GM19351 (cell line): Measurements from ENCODE around the gene NPTN.
"Not testable (repeated sequence)": the region's sequence is repeated elsewhere in the genome, so short reads cannot be mapped to it uniquely, and the experiment has no call there.

Experiments
- ATAC-seq: cut with Tn5 transposase; IDR thresholded peaks from one replicate; pipeline ENCODE4 v1.9.1; 2021; ENCODE audit warnings: mild to moderate bottlenecking, moderate library complexity; ENCODE audit not compliant: unreplicated experiment

The NPTN gene

GRCh38 chr15:73601451-73602445 lies 31.4 kb downstream of the NPTN start:
- no peak for ATAC-seq

GRCh38 chr15:73600413-73601335 lies 32.5 kb downstream of the NPTN start:
- ATAC-seq = no peak

GRCh38 chr15:73599934-73600333 lies 33.3 kb downstream of the NPTN start:
- no peak for ATAC-seq

- no peak for ATAC-seq
Observed at GRCh38 chr15:73598530-73599160, 34.5 kb downstream of the NPTN start.

GRCh38 chr15:73597036-73597638 lies 36.1 kb downstream of the NPTN start:
- no peak for ATAC-seq

GRCh38 chr15:73596174-73596573 lies 37.0 kb downstream of the NPTN start:
- ATAC-seq = no peak

GRCh38 chr15:73594109-73594508 lies 39.1 kb downstream of the NPTN start:
- no peak for ATAC-seq

- no peak for ATAC-seq
Observed at GRCh38 chr15:73593304-73594074, 39.7 kb downstream of the NPTN start.

DNA sequence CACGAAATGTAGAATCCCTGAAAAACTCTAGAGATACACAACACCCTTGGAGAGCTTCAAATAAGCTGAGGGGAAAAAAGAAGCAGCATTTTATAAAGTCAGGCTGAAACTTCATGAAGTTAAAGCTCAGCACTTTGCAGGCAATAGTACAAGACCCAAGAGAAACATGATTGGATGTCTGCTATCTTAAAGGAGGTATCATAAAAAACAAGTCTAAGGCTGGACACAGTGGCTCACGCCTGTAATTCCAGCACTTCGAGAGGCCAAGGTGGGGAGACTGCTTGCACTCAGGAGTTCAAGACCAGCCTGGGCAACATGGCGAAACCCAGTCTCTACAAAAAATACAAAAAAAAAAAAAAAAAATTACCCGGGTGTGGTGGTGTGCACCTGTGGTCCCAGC lies 42.9 kb downstream of the NPTN start:
- no peak for ATAC-seq

DNA sequence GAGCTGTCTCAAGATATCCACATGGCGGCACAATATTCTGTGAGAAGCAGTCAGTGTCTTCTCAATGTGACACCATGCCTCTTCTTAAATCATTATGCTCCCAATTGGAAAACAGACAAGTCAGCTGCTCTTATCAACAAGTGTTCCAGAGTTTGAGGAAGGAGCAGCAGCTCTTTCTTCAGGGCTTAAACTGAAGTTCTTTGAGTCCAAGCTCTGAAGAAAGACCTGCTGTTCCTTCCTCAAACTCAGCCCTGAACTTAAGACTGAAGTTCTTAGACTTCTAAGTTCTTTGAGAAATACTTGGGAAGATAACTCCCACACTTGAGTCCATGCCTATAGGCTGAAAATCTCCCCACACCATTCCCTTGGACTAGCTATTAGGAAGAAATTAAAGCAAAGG lies 43.4 kb downstream of the NPTN start:
- no peak for ATAC-seq

DNA sequence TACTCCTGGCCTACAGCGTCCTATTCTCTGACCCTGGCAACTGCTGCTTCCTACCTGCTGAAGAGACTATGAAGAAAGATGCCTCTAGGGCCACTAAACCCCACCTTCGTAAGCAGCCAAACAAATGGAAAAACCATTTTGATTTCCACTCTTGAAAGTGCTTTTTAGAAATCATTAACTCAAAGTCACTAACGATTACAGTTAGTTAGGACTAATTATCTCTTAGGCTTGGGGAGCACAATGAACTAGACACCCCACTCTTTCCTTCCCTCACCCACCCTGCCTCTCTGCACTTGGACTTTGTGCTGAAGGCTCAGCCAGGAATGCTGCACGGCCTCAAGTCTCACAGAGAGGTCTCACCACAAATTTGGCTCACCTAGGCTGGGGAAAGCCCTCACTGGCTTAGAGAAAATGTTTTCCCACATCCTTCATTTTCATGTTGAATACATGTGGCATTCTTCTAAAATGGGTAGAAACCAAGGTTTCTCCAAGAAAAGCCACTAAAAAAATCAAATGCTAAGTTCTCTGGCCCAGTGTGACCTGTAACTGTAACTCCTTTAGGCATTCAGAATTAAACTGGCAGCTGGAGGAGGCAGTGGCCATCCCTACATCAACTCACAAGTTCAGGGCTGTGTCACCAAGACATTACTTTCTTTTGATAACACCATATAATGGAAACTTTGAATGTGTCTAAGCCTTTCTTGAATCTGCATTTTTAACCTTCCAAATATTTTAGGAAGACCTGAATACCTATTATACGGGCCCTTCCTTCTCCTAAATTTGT lies 47.1 kb downstream of the NPTN start:
- no peak for ATAC-seq

DNA sequence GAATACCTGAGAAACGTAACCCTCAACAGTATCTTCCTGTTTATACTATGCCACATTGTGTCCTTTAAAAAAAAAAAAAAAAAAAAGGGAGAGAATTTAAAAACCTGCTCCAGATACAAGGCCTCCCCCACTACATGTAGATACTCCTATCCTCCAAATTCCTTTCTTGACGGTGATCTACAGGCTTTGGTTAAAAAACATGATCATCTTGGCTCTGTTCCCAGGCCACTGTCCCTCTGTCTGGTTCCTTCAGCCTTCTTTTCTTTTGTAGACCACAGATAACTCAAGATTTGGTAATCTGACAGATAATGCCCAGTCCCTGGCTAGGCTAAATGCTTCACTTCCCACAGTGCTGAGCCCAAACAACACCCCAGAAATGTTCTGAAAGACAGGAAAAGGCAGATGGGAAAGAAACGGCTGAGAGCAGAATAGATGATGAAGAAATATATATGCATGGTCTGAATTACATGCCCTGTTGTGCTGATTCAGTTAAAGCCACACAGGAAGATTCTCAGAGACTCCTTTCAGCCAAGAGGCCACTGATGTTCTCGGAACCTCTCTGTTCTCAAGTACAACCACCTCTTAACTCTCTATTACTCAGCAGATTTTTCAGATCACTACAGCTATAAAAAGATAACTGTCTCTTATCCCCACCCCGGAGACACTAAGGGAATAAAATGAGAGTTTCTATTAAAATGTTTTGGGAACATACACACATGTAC lies 48.3 kb downstream of the NPTN start:
- ATAC-seq = no peak

DNA sequence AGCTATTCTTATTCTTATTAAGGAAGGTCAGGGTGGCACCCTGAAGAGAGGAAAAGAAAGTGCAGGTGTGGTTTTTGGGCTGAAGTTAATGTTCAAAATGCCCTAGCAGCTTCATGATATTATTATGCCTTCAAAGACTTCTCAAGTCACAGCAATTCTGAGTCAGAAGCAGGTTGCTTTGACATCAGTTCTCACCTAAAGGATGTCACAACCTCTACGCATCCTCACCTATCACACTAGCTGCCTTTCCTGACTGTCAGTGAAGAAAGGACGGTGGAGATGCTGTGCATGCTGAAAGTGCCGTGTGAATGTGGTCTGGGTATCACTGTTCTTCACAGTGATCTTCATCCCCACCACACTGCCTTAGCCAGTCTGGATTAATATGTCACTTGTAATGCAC lies 49.6 kb downstream of the NPTN start:
- ATAC-seq = no peak

DNA sequence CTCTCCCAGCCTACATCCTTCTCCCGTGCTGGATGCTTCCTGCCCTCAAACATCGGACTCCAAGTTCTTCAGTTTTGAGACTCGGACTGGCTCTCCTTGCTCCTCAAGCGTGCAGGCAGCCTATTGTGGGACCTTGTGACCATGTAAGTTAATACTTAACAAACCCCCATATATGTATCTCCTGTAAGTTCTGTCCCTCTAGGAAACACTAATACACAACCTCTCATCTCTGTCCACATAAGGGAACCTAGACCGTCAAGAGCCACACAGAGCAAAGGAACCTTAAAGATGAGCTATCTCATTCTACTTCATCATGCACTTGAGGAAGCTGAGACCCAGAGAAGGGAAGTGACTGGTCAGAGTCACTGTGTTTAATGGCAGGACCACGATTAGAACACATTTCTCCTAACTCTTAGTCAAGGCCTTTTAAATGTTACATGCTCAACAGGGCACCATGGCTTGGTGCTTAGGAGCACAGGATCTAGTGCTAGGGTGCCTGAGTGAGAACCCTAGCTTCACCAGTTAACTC lies 50.3 kb downstream of the NPTN start:
- ATAC-seq = no peak

DNA sequence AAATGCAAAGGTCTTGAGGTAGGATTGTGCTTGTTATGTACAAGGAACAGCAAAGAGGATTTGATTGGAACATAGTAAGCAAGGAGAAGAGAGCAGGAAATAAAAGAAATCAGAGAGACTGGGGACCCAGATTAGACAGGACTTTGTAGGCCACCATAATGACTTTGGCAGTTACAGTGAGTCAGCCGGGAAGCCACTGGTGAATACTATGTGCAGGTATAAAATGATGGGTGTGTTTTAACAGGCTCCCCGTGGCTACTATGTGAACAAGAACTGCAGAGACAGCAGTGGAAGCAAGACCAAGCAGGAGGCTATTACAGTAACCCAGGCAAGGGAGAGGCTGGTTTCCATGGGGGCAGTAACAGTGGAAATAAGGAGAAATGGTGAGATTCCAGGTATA lies 55.2 kb downstream of the NPTN start:
- no peak for ATAC-seq

DNA sequence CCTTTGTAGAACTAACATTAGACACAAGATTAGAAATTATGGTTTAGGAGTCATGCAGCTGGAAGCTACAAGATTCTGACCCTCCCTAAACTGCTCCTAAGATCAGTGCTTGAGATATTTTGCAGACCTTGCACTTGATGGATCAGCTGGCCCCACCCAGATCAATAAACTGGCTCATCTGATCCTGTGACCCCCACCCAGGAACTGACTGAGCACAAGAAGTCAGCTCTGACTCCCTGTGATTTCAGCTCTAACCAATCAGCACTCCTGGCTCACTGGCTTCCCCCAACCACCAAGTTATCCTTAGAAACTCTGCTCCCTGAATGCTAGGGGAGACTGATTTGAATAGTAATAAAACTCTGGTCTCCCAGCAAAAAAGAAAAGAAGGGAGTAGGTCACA lies 55.6 kb downstream of the NPTN start:
- ATAC-seq = not testable (repeated sequence)

GRCh38 chr15:73575636-73576247 lies 57.4 kb downstream of the NPTN start:
- no peak for ATAC-seq

DNA sequence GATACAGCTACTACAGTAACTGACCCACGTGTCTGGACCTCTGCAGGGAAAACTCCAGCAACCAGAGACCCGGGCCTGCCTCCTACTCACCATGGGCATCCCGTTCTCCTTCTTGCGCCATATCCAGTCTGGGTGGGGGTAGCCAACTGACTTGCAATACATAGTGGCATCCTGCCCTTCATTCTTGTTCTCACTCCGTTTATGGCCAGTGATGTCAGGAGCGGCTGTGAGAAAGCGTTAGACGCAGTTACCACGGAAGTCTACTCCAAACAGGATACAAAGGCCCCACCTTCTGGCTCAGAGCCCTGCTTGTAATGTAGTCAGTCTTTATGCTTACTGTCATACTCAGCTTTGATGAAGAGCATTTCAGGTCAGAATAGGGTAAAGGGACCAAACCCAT lies 59.6 kb downstream of the NPTN start:
- ATAC-seq = no peak
